NB4 (cell line): ENCODE results near the gene MAP3K7.

Source experiments
- DNase-seq: peaks from one replicate; pipeline ENCODE4 v3.0.0; 2010; ENCODE audit warnings: low read depth
- H3K4me3 ChIP-seq: one replicate; pipeline ENCODE4 v1.5.1; 2011; ENCODE audit warnings: mild to moderate bottlenecking, low read depth, low read length, moderate library complexity
- CTCF ChIP-seq: IDR thresholded peaks from one replicate; pipeline ENCODE4 v1.5.1; 2012; ENCODE audit warnings: low read depth, low read length
- MYC ChIP-seq: IDR thresholded peaks from 2 replicates; pipeline ENCODE4 v1.6.1; 2011; ENCODE audit warnings: low read depth, low read length
- POLR2A ChIP-seq: IDR thresholded peaks from 2 replicates; pipeline ENCODE4 v1.6.1; 2011; ENCODE audit warnings: mild to moderate bottlenecking; ENCODE audit not compliant: insufficient read length; ENCODE audit errors: extremely low read depth
- TF ChIP-seq, protein P1 (sequence below): IDR thresholded peaks from 2 replicates; pipeline ENCODE4 v1.6.1; 2011; ENCODE audit warnings: low read depth, low read length

Gene MAP3K7

GRCh38 chr6:90516074-90516660 lies 70.7 kb downstream of the MAP3K7 start:
- H3K4me3 ChIP-seq: no peak overlapping the region
- no peak for TF ChIP-seq POLR2A
- no peak for TF ChIP-seq MYC
- no peak for TF ChIP-seq CTCF
- TF ChIP-seq, protein P1, sequence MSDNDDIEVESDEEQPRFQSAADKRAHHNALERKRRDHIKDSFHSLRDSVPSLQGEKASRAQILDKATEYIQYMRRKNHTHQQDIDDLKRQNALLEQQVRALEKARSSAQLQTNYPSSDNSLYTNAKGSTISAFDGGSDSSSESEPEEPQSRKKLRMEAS: no peak
- DNase-seq: no peak

GRCh38 chr6:90514496-90514895 lies 72.4 kb downstream of the MAP3K7 start:
- TF ChIP-seq CTCF (no peak), POLR2A (no peak), MYC (no peak)
- TF ChIP-seq, protein P1: no peak
- DNase-seq: no peak
- H3K4me3 ChIP-seq: no peak overlapping the region

DNA sequence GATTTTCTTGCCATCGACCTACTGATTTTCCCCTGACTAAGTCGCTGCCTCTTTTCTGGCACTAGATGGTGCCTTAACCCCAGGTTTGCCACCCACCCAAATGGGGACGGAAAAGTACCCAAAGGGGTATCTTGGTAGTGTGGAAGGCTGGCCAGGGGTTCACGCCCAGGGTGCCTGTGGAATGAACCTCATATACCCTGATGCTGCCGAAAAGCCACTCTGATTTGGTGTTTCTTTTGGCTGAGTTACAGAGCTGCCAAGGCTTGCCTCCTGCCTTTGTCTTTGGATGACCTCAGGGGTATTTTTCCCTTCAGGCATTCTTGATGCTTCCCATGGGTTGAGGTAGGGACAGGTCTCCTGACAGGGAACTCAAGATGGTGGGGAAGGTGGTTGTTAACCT lies 78.1 kb downstream of the MAP3K7 start:
- TF ChIP-seq POLR2A: no peak
- TF ChIP-seq CTCF: peak; percentile 24
- peak; percentile 25 for DNase-seq
- H3K4me3 ChIP-seq: no peak overlapping the region

DNA sequence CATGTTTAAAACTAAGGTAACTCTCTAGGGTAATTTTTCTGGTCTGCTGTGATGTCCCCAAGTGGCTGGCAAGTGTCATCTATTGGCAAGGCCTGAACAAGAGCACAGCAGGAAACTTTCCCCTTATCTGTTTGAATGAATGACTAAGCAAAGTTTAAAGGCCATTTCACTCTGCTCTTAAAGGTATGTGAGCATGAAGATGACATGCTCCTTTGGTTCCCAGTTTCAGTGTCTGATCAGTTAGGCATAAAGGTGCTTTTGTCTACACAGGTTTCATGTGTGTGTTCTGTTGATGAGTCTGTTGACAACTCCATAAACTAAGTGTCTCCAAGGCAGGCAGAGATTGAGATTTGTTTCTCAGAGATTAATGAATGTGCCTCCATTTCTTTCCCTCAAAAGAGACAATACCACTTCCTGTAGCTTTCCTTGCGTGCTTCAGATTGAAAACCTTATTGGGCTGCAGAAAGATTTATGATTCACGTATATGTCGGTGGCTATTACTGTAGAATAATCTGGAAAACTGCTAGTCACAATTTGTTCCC lies 83.9 kb downstream of the MAP3K7 start:
- peak; percentile 42 for DNase-seq
- H3K4me3 ChIP-seq: no peak overlapping the region
- TF ChIP-seq MYC: no peak
- no peak for TF ChIP-seq POLR2A
- TF ChIP-seq, protein P1: no peak
- TF ChIP-seq CTCF: no peak

GRCh38 chr6:90502381-90502780 lies 84.5 kb downstream of the MAP3K7 start:
- no peak for TF ChIP-seq POLR2A
- TF ChIP-seq CTCF: no peak
- TF ChIP-seq, protein P1: no peak
- no peak for DNase-seq
- no peak overlapping the region for H3K4me3 ChIP-seq

DNA sequence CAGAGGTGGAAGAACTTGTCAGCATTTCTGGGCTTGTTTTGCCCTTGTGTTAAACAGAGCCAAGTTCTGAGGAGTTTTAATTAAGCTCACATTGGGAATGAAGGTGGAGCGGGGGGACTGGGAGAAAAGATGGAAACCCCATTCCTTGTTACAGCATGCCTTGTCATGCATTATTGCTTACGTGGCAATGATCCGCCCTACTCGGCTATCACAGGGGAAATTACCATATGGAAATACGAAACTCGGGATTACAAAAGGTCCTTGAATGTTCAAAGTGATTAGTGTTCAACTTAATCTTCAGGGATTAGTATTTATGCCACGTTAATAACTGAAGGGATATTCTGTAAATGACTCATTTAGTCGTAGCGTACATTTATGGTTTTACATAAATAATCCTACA lies 86.4 kb downstream of the MAP3K7 start:
- no peak for DNase-seq
- H3K4me3 ChIP-seq: no peak overlapping the region
- TF ChIP-seq CTCF (no peak), POLR2A (no peak)
